GM12872 (cell line): ENCODE measurements around the gene ARVCF.

ENCODE experiments used
- TF ChIP-seq, protein P1 (sequence below): IDR thresholded peaks from 3 replicates; pipeline ENCODE4 v1.5.1; 2011; ENCODE audit warnings: low read depth, mild to moderate bottlenecking, low read length, moderate library complexity; ENCODE audit not compliant: insufficient read depth

Gene ARVCF

DNA sequence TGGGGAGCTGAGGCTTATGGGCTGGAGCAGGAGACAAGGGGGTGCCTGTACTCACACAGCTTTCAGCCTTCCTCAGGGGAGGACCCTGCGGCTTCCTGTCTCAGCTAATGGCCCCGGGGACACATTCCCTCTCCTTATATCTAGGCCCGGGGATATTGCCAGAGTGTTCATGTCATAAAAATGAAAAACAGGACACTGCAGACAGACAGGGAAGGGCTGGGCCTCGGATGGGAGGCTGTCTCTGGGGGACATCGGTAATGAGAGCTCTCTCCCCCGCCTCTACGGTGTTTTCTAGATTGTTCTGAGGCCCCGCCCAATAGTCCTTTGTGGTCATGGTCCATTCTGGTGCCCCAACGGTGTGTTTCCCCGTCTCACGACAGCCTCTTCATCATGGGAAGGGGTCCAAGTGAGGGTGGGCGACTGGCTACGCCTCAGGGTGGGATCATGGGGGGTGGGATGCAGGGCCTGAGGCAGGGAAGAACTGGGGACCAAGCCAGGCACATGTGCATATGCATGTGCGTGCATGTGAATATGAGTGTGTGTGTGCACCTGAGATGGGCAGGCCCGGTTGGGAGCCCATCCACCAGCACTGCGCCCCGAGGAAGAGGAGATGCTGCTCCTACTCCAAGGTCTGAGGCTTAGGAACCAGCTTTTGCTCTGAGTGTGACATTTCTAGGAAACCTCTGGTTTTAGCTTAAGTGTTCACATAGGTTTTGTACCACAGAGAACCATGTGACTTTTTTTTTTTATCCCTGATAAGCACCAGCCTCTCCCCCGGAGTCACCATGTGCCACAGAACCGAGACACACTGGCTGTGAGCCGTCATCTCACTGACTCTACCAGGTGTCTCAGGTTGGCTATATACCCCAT, 5.3 kb downstream of the ARVCF start:
- TF ChIP-seq, protein P1, sequence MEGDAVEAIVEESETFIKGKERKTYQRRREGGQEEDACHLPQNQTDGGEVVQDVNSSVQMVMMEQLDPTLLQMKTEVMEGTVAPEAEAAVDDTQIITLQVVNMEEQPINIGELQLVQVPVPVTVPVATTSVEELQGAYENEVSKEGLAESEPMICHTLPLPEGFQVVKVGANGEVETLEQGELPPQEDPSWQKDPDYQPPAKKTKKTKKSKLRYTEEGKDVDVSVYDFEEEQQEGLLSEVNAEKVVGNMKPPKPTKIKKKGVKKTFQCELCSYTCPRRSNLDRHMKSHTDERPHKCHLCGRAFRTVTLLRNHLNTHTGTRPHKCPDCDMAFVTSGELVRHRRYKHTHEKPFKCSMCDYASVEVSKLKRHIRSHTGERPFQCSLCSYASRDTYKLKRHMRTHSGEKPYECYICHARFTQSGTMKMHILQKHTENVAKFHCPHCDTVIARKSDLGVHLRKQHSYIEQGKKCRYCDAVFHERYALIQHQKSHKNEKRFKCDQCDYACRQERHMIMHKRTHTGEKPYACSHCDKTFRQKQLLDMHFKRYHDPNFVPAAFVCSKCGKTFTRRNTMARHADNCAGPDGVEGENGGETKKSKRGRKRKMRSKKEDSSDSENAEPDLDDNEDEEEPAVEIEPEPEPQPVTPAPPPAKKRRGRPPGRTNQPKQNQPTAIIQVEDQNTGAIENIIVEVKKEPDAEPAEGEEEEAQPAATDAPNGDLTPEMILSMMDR: no peak

DNA sequence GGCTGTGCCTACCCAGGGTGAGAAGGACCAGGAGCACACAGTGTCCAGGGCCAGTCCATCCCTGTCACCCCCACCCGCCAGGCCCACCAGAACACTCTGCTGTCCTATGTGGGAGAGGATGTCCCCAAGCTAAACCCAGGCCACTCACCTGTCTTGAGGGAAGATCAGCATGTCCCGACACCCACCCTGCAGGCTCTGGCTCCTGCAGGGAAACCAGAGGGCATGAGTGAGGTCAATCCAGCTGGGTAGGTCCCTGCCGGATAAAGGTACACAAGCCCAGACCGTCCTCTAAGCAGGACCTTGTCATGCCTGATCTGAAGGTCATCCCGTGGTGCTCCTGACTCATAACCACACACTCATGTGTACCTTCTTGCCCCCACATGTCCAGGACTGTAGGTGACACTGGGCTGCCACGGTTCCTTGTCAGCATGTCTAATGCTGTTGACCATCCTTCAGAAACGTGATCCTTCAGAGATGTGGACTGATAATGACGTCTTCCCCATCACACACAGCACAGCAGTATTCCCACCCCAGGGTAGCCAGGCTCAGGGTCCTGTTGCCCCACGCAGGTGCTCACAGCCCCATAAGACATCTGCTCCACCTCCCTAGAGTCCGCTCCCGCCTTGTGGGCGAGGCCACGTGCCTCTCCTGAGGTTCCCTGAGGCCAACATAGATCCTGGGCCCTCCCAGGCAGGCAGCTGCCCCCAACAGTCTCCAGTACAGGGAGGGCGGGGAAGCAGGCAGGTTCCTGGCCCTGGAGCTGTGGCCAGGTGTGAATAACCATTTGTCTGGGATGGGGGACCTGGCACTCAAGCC, 6.1 kb downstream of the ARVCF start:
- TF ChIP-seq, protein P1: no peak

DNA sequence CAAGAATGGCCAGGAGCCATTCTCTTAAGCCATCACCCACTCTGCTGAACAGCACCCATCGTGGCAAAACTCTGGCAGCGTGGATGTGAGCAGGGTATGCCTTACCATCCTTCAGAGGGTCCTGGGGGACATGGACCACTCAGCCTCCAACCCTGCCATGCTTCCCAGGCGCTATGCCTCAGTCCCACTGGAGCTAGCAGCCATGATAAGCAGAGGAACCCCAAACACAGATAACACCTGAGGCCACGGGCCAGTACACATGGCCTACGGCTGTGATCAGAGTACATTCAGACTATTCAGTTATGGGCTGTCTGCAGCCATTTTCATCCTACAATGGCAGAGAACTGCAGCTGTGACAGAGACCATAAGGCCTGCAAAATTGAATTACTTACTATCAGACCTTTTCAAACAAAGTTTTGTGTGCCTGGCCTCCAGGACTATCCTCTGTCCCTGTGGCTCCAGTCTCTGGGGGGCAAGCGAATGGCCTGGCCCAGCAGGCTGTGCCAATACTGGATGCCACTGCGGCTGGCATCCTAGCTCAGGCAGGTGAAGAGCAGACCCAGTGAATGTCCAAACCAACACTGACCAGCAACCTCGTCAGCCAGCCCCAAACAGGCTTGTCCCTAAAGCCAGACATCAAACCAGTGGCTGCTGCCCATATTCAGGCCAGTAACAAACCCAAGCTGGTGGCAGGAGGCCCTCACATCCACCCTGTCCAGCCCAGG, 6.9 kb downstream of the ARVCF start:
- TF ChIP-seq, protein P1: no peak

DNA sequence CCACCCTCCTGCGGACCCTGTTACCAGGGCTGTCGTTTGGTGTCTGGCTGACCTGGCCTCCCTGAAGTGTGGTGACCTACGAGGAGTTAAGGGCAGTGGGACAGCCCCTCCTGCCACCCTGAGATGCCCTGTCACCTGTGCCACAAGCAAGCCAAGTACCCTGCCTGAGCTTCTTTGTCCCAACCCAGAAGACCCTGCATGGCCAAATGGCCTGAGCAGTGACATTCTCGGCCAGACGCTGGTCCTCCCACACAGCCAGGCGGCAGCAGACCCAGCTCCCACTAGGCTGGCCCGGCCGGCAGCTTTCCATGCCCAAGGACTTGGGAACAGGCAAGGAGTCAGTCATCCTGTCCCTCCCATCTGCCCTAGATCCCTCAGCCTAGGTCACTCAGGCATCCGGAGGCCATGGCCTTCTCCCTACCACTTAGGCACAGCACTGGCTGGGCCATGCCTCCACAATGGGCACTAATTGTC, 7.6 kb downstream of the ARVCF start:
- TF ChIP-seq, protein P1: no peak

DNA sequence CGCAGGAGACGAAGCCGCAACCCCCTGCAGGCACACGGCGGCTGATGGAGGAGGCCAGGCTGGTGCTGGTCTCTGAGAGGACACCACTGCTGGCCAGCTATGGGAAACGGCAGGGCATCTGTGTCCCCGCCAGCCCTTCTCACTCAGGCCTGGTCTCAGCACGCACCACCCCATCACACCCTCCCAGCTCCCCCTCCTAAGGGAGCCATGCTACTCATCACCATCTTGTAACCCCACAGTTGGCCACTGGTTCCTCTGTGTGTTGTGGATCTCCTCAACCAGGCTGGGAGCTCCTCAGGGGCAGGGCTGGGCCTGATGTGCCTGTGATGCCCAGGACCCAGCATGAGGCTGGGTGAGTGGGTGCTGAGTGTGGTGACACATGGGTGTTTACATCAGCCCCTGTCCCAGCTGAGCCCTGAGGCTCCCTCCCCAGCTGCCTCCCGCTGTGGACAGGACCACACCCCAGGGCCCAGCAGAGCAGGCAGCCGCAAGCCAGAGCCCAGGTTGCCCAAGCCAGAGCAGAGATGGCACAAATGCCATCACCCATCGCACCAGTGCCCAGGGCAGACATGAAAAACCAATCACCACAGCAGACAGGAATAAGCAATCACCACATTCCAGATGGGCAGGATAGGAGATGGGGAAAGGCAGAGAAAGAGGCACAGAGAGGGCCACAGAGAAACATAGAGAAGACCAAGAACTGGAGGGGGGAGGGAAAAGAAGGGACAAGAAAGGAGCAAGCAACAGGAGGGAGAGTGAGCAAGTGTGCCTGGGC, 8.2 kb downstream of the ARVCF start:
- TF ChIP-seq, protein P1: no peak

DNA sequence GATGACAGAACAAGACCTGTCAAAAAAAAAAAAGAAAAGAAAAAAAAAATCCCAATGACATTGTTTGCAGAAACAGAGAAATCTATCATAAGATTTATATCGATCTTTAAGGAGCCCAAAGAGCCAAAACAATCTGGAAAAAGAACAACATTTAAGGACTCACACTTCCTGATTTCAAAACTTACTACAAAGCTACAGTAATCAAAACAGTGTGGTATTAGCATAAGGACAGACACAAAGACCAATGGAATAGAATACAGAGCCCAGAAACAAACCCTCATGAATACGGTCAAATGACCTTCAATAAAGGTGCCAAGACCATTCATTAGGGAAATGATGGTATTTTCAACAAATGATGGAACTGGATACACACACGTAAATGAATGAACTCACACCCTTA, 12.2 kb downstream of the ARVCF start:
- TF ChIP-seq, protein P1: no peak
